ENCODE results near the gene RABL6.
A peak's percentile ranks its signal among the peaks of the same experiment; 100 is the strongest.

The RABL6 gene

GRCh38 chr9:136849038-136849959 lies 41.6 kb downstream of the RABL6 start, which contains the start of gene PHPT1:
Gene PHPT1, plus strand, starts transcription at chr9:136849409. Its CDS starts 22 bp downstream, at chr9:136849431.
- DNase-seq: peak; percentile 91 to 97

GRCh38 chr9:136849960-136850865 lies 42.5 kb downstream of the RABL6 start:
- no peak for DNase-seq

- DNase-seq: no peak
Measured at GRCh38 chr9:136850866-136851775, 43.4 kb downstream of the RABL6 start.

- DNase-seq: no peak
Measured at GRCh38 chr9:136851941-136852663, 44.4 kb downstream of the RABL6 start, which contains the start of gene MAMDC4. Gene MAMDC4, plus strand, starts transcription at chr9:136852346. Its CDS starts 71 bp downstream, at chr9:136852417.

GRCh38 chr9:136852664-136853595 lies 45.2 kb downstream of the RABL6 start:
- DNase-seq: no peak

GRCh38 chr9:136853596-136854112 lies 45.9 kb downstream of the RABL6 start:
- no peak for DNase-seq

GRCh38 chr9:136854113-136854841 lies 46.5 kb downstream of the RABL6 start:
- DNase-seq: no peak

GRCh38 chr9:136854842-136855460 lies 47.2 kb downstream of the RABL6 start:
- DNase-seq: no peak

GRCh38 chr9:136855461-136856078 lies 47.8 kb downstream of the RABL6 start:
- no peak for DNase-seq

GRCh38 chr9:136856079-136856476 lies 48.3 kb downstream of the RABL6 start:
- DNase-seq: no peak

GRCh38 chr9:136856541-136857141 lies 48.9 kb downstream of the RABL6 start:
- DNase-seq: no peak

GRCh38 chr9:136857166-136857565 lies 49.4 kb downstream of the RABL6 start:
- DNase-seq: no peak

- DNase-seq: no peak
Measured at GRCh38 chr9:136857581-136858412, 50.0 kb downstream of the RABL6 start.

- no peak for DNase-seq
Measured at GRCh38 chr9:136858452-136858843, 50.7 kb downstream of the RABL6 start.

- no peak for DNase-seq
Measured at GRCh38 chr9:136858844-136859757, 51.4 kb downstream of the RABL6 start.

- DNase-seq: no peak
Measured at GRCh38 chr9:136860529-136860928, 52.8 kb downstream of the RABL6 start.

All from NCI-H526 (cell line).